GM19468 (cell line): ENCODE results near the gene OR4P4.
A peak's percentile ranks its signal among the peaks of the same experiment; 100 is the strongest.

ENCODE experiments used
- ATAC-seq: cut with Tn5 transposase; IDR thresholded peaks from one replicate; pipeline ENCODE4 v1.9.1; 2021; ENCODE audit warnings: mild to moderate bottlenecking, moderate library complexity, moderate number of reproducible peaks; ENCODE audit not compliant: unreplicated experiment; ENCODE audit errors: extremely low read depth

OR4P4 gene

GRCh38 chr11:55634813-55635212 lies at the start of gene OR4P4:
OR4P4 (plus strand) TSS chr11:55635113.
- ATAC-seq, result no peak

GRCh38 chr11:55607545-55607944 lies 27.4 kb upstream of the OR4P4 start, which contains the start of gene OR4C11:
OR4C11 (minus strand) TSS chr11:55607645; CDS start chr11:55604373, 3,272 bp downstream.
- ATAC-seq, result no peak

- no peak for ATAC-seq
Observed at GRCh38 chr11:55624531-55624930, 10.4 kb upstream of the OR4P4 start.

- no peak for ATAC-seq
Observed at GRCh38 chr11:55648027-55648426, 13.1 kb downstream of the OR4P4 start, which contains the start of gene OR4S2. OR4S2 (plus strand) TSS chr11:55648327; CDS start chr11:55650904, 2,577 bp downstream.

- no peak for ATAC-seq
Observed at GRCh38 chr11:55652560-55652959, 17.6 kb downstream of the OR4P4 start.

GRCh38 chr11:55655096-55655495 lies 20.2 kb downstream of the OR4P4 start:
- no peak for ATAC-seq

GRCh38 chr11:55658031-55658573 lies 23.2 kb downstream of the OR4P4 start:
- ATAC-seq, result peak; percentile 95

- ATAC-seq, result peak; percentile 23
Observed at GRCh38 chr11:55658608-55659007, 23.7 kb downstream of the OR4P4 start.

GRCh38 chr11:55661901-55662300 lies 27.0 kb downstream of the OR4P4 start, which contains the start of gene OR4C6:
OR4C6 (plus strand) TSS chr11:55662201; CDS start chr11:55665167, 2,966 bp downstream.
- no peak for ATAC-seq

- ATAC-seq, result no peak
Observed at GRCh38 chr11:55669376-55669775, 34.5 kb downstream of the OR4P4 start.

- ATAC-seq, result no peak
Observed at GRCh38 chr11:55673860-55674259, 38.9 kb downstream of the OR4P4 start.
